CD4-positive, alpha-beta T cell treated with Interleukin-15 for 1 hour (primary cell): ENCODE results near the gene P2RY11.

Experiments
- DNase-seq: peaks from one replicate; pipeline ENCODE4 v3.0.0-alpha.2; 2020

The P2RY11 gene

DNA sequence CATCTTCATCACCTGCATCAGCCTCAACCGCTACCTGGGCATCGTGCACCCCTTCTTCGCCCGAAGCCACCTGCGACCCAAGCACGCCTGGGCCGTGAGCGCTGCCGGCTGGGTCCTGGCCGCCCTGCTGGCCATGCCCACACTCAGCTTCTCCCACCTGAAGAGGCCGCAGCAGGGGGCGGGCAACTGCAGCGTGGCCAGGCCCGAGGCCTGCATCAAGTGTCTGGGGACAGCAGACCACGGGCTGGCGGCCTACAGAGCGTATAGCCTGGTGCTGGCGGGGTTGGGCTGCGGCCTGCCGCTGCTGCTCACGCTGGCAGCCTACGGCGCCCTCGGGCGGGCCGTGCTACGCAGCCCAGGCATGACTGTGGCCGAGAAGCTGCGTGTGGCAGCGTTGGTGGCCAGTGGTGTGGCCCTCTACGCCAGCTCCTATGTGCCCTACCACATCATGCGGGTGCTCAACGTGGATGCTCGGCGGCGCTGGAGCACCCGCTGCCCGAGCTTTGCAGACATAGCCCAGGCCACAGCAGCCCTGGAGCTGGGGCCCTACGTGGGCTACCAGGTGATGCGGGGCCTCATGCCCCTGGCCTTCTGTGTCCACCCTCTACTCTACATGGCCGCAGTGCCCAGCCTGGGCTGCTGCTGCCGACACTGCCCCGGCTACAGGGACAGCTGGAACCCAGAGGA lies 2.6 kb downstream of the P2RY11 start:
- DNase-seq: no peak

DNA sequence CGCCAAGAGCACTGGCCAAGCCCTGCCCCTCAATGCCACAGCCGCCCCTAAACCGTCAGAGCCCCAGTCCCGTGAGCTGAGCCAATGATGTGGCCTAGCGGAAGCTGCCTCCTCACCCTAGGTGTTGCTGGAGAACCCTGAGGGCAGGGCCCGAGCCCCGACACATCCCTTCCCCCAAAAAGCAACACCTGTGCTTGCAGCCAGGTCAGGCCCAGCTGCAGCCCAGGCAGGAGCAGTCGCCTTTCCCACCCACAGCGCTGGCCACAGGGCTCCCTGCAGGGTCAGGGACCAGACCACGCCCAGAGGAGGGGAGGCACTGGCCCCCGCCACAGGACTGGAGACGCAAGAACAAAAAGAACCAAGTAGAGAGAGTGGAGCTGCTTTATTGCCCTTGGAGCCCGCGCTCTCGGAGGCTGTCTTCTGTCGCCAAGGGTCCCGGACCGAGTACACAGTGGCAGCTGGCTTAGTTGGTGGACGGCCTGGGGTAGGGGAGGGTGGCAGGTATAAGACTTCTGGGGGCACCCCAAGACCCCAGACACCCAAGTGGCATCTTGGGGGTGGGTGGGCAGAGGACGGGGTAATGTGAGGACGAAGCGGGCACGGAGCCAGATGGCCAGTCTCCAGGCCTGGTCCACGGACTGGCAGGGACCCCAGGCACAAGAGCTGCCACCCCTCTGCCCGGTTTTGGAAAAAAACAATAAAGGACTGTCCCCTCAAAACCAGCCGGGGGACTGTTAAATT lies 3.3 kb downstream of the P2RY11 start:
- DNase-seq: no peak

DNA sequence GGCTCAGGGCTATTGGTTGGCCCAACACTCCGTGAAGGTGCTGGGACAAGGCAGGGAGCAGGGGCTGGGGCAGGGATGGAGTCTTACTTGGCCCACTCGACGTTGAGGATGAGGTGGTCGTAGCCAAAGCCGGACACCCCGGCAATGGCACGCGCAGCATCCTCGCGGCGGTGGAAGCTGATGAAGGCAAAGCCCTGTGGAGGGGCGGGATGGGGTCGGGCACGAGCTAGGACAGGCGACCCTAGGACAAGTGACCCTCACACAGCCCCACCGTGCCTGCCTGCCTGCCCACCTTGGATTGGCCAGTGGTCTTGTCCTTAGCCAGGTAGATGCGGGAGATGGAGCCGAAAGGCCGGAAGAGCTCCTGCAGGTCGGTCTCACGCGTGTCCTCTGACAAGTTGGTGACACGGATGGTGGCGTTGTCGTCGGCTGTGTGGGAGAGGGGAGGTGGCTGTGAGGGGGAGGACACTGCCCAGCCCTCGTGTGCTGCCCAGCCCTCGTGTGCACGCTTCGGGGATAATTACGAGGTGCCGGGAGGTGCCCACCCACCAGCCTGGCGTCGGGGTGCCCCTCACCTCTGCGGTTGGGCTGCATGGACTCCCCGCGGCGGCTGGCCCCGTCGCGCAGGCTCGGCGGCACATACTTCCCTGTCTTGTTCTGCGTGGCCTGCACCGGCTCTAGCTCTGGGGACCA lies 4.0 kb downstream of the P2RY11 start:
- no peak for DNase-seq

- DNase-seq: no peak
These were observed 4.8 kb downstream of the P2RY11 start for GRCh38 chr19:10116085-10116865.

DNA sequence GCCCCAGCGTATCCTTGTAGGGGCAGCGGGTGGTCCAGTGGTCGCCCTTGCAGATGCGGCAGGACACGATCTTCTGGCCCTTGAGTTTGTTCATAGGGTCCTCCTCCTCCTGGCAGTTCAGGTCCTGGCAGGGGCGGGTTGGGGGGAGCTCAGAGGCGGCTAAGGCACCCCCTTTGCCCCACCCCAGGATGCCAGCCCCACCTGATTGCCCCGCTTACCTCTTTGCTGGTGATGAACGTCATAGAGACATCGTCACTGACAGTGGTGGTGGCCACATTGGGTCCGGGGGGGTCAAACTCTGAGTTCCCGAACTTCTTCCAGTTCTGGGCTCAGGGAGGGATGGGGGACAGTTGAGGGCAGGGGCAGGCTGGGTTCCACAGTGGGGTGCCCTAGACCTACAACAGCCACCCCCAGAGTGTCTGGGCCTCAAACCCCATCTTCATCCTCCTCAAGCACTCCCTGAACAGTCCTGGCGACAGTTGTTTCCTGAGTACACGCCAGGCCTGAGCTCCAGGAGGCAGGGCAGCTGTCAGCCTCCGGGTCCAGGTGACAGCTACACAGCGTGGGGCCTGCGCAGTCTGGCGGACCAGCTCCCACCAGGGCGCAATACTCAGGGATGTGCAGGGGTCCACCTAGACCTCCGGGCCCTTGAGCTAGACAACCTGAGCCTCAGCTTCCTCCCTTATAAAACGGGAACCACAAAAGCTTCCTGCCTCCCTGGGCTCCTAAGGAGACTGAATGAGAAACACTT lies 5.5 kb downstream of the P2RY11 start:
- no peak for DNase-seq

GRCh38 chr19:10118960-10119359 lies 7.5 kb downstream of the P2RY11 start:
- DNase-seq: no peak

- DNase-seq: no peak
These were observed 9.2 kb downstream of the P2RY11 start for GRCh38 chr19:10120538-10121189.

DNA sequence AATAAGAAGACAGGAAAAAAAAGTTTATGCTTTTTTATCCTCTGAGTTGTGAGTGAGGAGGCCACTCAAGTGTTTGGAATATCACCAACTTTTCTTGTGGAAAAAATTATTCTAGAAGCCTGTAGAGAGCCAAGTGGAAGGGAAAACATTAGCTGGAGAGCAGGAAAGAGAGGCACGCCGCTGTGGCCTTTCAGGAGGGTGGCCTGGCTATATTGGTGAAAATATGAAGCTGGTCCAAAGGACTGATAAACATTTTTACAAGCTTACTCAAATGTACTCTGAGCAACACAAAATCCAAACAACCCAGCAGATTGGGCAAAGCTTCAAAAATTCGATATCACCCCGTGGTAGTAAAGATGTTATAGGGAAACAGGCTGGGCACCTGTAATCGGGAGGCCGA lies 10.6 kb downstream of the P2RY11 start:
- DNase-seq: no peak

DNA sequence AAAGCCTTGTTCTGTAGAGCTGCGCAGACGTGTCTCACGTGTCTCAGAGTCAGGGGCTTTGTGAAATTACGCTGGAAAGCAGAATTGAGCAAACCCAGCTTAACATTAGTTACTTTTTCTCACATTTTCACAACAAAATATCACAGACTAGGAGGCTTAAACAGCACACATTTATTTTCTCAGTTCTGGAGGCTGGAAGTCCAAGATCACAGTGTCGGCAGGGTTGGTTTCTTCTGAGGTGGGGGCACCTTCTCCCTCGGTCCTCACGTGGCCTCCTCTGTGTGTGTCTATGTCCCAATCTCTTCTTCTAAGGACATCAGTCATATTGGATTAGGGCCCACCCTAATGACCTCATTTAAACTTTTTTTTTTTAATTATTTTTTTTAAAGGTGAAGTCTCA lies 12.9 kb downstream of the P2RY11 start:
- DNase-seq: no peak

GRCh38 chr19:10126213-10126639 lies 14.7 kb downstream of the P2RY11 start:
- no peak for DNase-seq

DNA sequence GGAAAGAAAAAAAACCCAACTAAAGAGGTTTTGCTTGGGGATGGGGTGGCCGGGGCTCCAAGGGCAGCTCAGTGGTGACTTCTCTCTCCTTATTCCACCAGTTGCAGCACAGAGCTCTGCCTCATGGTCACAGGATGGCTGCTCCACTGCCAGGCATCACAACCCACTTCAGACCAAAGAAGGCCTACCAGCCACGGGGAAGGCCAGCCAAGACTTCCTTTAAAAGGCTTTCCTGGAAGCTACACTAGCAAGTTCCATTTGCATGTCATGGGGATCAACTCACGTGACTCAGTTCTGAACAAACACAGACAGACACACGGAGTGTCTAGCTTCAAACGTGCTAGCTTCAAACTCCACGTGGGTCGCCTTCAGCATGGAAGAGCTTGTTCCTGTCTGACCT lies 21.4 kb downstream of the P2RY11 start:
- DNase-seq: no peak

GRCh38 chr19:10133596-10133995 lies 22.1 kb downstream of the P2RY11 start:
- no peak for DNase-seq

- DNase-seq: no peak
These were observed 22.5 kb downstream of the P2RY11 start for GRCh38 chr19:10134040-10134439.

- no peak for DNase-seq
These were observed 24.2 kb downstream of the P2RY11 start for GRCh38 chr19:10135551-10136334.

- DNase-seq: no peak
These were observed 25.4 kb downstream of the P2RY11 start for GRCh38 chr19:10136936-10137335.

- no peak for DNase-seq
These were observed 26.5 kb downstream of the P2RY11 start for GRCh38 chr19:10137751-10138682.

GRCh38 chr19:10138879-10139795 lies 27.6 kb downstream of the P2RY11 start:
- DNase-seq: no peak

DNA sequence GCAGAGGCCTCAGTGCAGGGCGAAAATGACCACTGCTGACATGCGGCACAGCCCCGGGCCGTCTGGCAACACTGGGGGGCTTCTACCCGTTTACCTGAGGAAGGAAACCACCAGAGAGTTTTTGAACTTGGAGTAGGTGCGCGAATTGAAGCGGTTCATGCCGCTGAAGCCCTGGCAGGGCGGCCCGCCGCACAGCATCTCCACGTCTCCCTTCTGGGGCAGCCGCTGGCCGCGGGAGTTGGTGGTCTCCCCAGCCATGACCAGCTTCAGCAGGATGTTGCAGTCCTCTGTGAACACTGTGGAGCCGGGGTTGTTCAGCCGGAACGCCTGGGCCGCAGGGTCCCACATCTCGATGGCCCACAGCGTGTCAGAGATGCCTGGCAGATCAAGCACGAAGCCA lies 28.5 kb downstream of the P2RY11 start:
- no peak for DNase-seq

GRCh38 chr19:10141479-10141878 lies 30.0 kb downstream of the P2RY11 start:
- DNase-seq: no peak
